HepG2 (cell line): Measurements from ENCODE around the gene PTCD2. TPM values are rescaled to one million over a fixed set of nuclear protein-coding genes. Genes with fewer than 3 reads are reported as not detected.

ENCODE experiments used
- ATF7-NPFF ChIP-seq: sonication (generic); formaldehyde crosslinking; IDR thresholded peaks from 2 replicates; pipeline ENCODE4 v1.8.1; 2023; ENCODE audit warnings: mild to moderate bottlenecking, low read depth, missing genetic modification reagents, moderate library complexity
- JUN ChIP-seq: sonication (generic); formaldehyde crosslinking; IDR thresholded peaks from 2 replicates; pipeline ENCODE4 v1.4.0; 2020; ENCODE audit warnings: mild to moderate bottlenecking, missing genetic modification reagents
- JUND ChIP-seq: sonication (generic); formaldehyde crosslinking; IDR thresholded peaks from 2 replicates; pipeline ENCODE4 v1.8.0; 2022; ENCODE audit warnings: mild to moderate bottlenecking, missing genetic modification reagents
- MBD4 ChIP-seq: IDR thresholded peaks from 2 replicates; pipeline ENCODE4 v1.6.1; 2012; ENCODE audit warnings: low read length, inconsistent platforms, borderline replicate concordance
- RFX1 ChIP-seq: fragments of 450-650 bp; IDR thresholded peaks from 2 replicates; pipeline ENCODE4 v1.6.1; 2017
- SMAD3 ChIP-seq: sonication (generic); formaldehyde crosslinking; IDR thresholded peaks from 2 replicates; pipeline ENCODE4 v1.4.0; 2020; ENCODE audit warnings: missing genetic modification reagents
- ZNF30 ChIP-seq: sonication (generic); formaldehyde crosslinking; IDR thresholded peaks from 2 replicates; pipeline ENCODE4 v1.5.0; 2020; ENCODE audit warnings: mild to moderate bottlenecking, missing genetic modification reagents
- ZNF337 ChIP-seq: sonication (generic); formaldehyde crosslinking; IDR thresholded peaks from 2 replicates; pipeline ENCODE4 v1.5.1; 2020; ENCODE audit warnings: missing genetic modification reagents, low read depth, mild to moderate bottlenecking, borderline replicate concordance
- ZNF34 ChIP-seq: sonication (generic); formaldehyde crosslinking; IDR thresholded peaks from 2 replicates; pipeline ENCODE4 v1.4.0; 2020; ENCODE audit warnings: mild to moderate bottlenecking, missing genetic modification reagents, borderline replicate concordance
- ZNF614 ChIP-seq: IDR thresholded peaks from 2 replicates; pipeline ENCODE4 v1.6.1; 2018; ENCODE audit warnings: missing biosample characterization, missing genetic modification reagents, inconsistent platforms, borderline replicate concordance
- ZNF773 ChIP-seq: sonication (generic); formaldehyde crosslinking; IDR thresholded peaks from 2 replicates; pipeline ENCODE4 v1.4.0; 2020; ENCODE audit warnings: missing genetic modification reagents, borderline replicate concordance
- ZNF816 ChIP-seq: sonication (generic); formaldehyde crosslinking; IDR thresholded peaks from 2 replicates; pipeline ENCODE4 v1.8.0; 2022; ENCODE audit warnings: missing genetic modification reagents, mild to moderate bottlenecking, borderline replicate concordance
- ZNF841 ChIP-seq: sonication (generic); formaldehyde crosslinking; IDR thresholded peaks from 2 replicates; pipeline ENCODE4 v1.8.1; 2023; ENCODE audit warnings: missing genetic modification reagents, borderline replicate concordance
- polyA plus RNA-seq, 8 experiments: library from polyadenylated mRNA; depleted of rRNA in 3 of 8; stranded (reverse) in 7 of 8; unstranded in 1 of 8; fragments of >200 nt; fragmentation: Illumina TruSeq in 4 of 8; extraction: Trizol in 4 of 8; gene quantifications; 2 replicates each; pipeline versions ENCODE4 v1.2.1 to v1.2.3, GENCODE V29; 2011 to 2016; ENCODE audit warnings: low read depth in 4 of 8, missing spikeins in 1 of 8, mixed read lengths in 1 of 8; ENCODE audit not compliant: insufficient read depth in 1 of 8
- total RNA-seq, 5 experiments: library from RNA; depleted of rRNA; stranded (reverse); fragments of >200 nt; fragmentation: Illumina TruSeq; extraction: Trizol; gene quantifications; 2 replicates each; pipeline ENCODE4 v1.2.3, GENCODE V29; 2016; ENCODE audit warnings: low read depth in 1 of 5
- TF ChIP-seq, protein P1 (sequence below): sonication (generic); formaldehyde crosslinking; IDR thresholded peaks from 2 replicates; pipeline ENCODE4 v1.4.0; 2020; ENCODE audit warnings: missing genetic modification reagents, borderline replicate concordance
- TF ChIP-seq, protein P2 (sequence below): sonication (generic); formaldehyde crosslinking; IDR thresholded peaks from 2 replicates; pipeline ENCODE4 v1.5.1; 2020; ENCODE audit warnings: missing genetic modification reagents, mild to moderate bottlenecking, borderline replicate concordance
- TF ChIP-seq, protein P3 (sequence below): sonication (generic); formaldehyde crosslinking; IDR thresholded peaks from 2 replicates; pipeline ENCODE4 v1.4.0; 2020; ENCODE audit warnings: missing genetic modification reagents
- TF ChIP-seq, protein P4 (sequence below): sonication (generic); formaldehyde crosslinking; IDR thresholded peaks from 2 replicates; pipeline ENCODE4 v1.8.0; 2022; ENCODE audit warnings: mild to moderate bottlenecking, missing genetic modification reagents, borderline replicate concordance

The PTCD2 gene
- total and polyA plus RNA-seq, 2 of the 13 experiments (the other 11 are each of a cell fraction or from before 2014, with no cell fraction given), result 5.3 to 6.4 TPM

DNA sequence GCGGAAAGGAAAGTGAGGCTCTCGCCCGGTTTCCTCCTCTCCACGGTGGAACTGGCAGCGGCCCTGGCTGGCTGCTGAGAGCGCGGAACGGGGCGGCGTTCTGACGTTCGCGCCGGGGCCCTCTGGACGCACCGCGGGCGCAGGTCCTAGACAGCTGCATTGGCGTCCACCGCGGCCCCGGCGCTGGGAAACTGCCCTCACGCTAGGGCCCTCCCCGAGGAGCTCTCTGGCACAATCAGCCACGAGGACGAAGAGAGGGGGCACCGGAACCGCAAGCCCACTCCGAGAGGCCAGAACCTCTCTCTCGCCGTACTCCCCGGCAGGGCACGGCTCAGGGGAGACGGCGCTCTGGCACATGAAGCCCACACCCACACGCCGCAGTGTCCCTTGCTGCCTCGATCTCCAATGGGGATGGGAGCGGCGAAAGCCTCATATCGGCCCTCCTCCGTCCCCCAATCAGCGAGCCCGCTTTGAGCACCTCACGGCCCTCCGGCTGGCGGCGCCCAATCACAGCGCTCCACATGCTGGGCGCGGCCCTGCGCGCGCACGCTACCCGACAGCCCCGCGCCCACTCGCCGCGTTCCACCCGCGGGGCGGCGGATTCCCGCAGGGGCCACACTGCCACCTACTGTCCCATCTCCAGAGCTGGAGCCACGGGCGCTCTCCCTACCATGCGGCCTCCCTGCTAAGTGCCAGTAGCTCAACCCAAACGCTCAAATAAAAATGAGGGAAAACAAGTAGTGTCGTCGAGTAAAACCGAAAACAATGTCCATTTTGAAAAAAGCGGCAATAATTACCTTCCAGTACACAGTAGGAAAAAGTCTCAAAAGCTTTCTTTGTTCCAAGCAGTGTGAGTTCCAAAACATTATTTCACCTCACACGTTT lies 12.0 kb upstream of the PTCD2 start (continued):
- TF ChIP-seq, protein P1, sequence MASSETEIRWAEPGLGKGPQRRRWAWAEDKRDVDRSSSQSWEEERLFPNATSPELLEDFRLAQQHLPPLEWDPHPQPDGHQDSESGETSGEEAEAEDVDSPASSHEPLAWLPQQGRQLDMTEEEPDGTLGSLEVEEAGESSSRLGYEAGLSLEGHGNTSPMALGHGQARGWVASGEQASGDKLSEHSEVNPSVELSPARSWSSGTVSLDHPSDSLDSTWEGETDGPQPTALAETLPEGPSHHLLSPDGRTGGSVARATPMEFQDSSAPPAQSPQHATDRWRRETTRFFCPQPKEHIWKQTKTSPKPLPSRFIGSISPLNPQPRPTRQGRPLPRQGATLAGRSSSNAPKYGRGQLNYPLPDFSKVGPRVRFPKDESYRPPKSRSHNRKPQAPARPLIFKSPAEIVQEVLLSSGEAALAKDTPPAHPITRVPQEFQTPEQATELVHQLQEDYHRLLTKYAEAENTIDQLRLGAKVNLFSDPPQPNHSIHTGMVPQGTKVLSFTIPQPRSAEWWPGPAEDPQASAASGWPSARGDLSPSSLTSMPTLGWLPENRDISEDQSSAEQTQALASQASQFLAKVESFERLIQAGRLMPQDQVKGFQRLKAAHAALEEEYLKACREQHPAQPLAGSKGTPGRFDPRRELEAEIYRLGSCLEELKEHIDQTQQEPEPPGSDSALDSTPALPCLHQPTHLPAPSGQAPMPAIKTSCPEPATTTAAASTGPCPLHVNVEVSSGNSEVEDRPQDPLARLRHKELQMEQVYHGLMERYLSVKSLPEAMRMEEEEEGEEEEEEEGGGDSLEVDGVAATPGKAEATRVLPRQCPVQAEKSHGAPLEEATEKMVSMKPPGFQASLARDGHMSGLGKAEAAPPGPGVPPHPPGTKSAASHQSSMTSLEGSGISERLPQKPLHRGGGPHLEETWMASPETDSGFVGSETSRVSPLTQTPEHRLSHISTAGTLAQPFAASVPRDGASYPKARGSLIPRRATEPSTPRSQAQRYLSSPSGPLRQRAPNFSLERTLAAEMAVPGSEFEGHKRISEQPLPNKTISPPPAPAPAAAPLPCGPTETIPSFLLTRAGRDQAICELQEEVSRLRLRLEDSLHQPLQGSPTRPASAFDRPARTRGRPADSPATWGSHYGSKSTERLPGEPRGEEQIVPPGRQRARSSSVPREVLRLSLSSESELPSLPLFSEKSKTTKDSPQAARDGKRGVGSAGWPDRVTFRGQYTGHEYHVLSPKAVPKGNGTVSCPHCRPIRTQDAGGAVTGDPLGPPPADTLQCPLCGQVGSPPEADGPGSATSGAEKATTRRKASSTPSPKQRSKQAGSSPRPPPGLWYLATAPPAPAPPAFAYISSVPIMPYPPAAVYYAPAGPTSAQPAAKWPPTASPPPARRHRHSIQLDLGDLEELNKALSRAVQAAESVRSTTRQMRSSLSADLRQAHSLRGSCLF (CRISPR knock-in tag), result no peak
- no peak for TF ChIP-seq RFX1
- peak; percentile 71; the same call in 1 of the 2 replicates for TF ChIP-seq ZNF841 (CRISPR knock-in tag)
- TF ChIP-seq ZNF773 (CRISPR knock-in tag), result no peak
- no peak; the same call in 1 of the 2 replicates for TF ChIP-seq ZNF816 (CRISPR knock-in tag)
- TF ChIP-seq ZNF614 (CRISPR knock-in tag), result peak; percentile 52; the same call in 1 of the 2 replicates
- TF ChIP-seq, protein P2, sequence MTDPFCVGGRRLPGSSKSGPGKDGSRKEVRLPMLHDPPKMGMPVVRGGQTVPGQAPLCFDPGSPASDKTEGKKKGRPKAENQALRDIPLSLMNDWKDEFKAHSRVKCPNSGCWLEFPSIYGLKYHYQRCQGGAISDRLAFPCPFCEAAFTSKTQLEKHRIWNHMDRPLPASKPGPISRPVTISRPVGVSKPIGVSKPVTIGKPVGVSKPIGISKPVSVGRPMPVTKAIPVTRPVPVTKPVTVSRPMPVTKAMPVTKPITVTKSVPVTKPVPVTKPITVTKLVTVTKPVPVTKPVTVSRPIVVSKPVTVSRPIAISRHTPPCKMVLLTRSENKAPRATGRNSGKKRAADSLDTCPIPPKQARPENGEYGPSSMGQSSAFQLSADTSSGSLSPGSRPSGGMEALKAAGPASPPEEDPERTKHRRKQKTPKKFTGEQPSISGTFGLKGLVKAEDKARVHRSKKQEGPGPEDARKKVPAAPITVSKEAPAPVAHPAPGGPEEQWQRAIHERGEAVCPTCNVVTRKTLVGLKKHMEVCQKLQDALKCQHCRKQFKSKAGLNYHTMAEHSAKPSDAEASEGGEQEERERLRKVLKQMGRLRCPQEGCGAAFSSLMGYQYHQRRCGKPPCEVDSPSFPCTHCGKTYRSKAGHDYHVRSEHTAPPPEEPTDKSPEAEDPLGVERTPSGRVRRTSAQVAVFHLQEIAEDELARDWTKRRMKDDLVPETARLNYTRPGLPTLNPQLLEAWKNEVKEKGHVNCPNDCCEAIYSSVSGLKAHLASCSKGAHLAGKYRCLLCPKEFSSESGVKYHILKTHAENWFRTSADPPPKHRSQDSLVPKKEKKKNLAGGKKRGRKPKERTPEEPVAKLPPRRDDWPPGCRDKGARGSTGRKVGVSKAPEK (CRISPR knock-in tag), result 0 out of 2 replicates have a peak, but pooled peaks have one; percentile 69
- no peak for TF ChIP-seq ZNF30
- TF ChIP-seq ATF7-NPFF (CRISPR knock-in tag), result peak; percentile 84
- peak; percentile 52; the same call in 1 of the 2 replicates for TF ChIP-seq JUND (CRISPR knock-in tag)
- peak; percentile 82; the same call in 1 of the 2 replicates for TF ChIP-seq JUN (CRISPR knock-in tag)
- TF ChIP-seq, protein P3, sequence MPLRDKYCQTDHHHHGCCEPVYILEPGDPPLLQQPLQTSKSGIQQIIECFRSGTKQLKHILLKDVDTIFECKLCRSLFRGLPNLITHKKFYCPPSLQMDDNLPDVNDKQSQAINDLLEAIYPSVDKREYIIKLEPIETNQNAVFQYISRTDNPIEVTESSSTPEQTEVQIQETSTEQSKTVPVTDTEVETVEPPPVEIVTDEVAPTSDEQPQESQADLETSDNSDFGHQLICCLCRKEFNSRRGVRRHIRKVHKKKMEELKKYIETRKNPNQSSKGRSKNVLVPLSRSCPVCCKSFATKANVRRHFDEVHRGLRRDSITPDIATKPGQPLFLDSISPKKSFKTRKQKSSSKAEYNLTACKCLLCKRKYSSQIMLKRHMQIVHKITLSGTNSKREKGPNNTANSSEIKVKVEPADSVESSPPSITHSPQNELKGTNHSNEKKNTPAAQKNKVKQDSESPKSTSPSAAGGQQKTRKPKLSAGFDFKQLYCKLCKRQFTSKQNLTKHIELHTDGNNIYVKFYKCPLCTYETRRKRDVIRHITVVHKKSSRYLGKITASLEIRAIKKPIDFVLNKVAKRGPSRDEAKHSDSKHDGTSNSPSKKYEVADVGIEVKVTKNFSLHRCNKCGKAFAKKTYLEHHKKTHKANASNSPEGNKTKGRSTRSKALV (CRISPR knock-in tag), result no peak
- TF ChIP-seq ZNF337 (CRISPR knock-in tag), result no peak
- TF ChIP-seq, protein P4, sequence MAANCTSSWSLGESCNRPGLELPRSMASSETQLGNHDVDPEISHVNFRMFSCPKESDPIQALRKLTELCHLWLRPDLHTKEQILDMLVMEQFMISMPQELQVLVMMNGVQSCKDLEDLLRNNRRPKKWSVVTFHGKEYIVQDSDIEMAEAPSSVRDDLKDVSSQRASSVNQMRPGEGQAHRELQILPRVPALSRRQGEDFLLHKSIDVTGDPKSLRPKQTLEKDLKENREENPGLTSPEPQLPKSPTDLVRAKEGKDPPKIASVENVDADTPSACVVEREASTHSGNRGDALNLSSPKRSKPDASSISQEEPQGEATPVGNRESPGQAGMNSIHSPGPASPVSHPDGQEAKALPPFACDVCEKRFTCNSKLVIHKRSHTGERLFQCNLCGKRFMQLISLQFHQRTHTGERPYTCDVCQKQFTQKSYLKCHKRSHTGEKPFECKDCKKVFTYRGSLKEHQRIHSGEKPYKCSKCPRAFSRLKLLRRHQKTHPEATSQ, result peak; percentile 96
- no peak for TF ChIP-seq MBD4
- TF ChIP-seq ZNF34, result no peak; the same call in 1 of the 2 replicates
- 0 out of 2 replicates have a peak, but pooled peaks have one; percentile 44 for TF ChIP-seq SMAD3 (CRISPR knock-in tag)
